ENCODE measurements around the gene PRPF4. TPM values are rescaled to one million over a fixed set of nuclear protein-coding genes. Genes with fewer than 3 reads are reported as not detected.
"Not testable (repeated sequence)": the region's sequence is repeated elsewhere in the genome, so short reads cannot be mapped to it uniquely, and the experiment has no call there.

PRPF4 gene
- total RNA-seq, 2 donors from 2014 or later: 33.9 to 47.8 TPM

DNA sequence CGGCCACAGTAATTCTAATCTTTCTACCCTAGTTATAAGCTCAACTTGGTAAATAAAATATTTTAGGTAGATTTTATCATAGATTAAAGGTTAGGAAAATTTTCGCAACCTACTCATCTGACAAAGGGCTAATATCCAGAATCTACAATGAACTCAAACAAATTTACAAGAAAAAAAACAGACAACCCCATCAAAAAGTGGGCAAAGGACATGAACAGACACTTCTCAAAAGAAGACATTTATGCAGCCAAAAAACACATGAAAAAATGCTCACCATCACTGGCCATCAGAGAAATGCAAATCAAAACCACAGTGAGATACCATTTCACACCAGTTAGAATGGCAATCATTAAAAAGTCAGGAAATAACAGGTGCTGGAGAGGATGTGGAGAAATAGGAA, 25.8 kb upstream of the PRPF4 start:
- DNase-seq (ENCODE audit: low spot score); ATAC-seq; H3K27me3 Mint-ChIP-seq; H3K4me3 Mint-ChIP-seq; H3K27ac Mint-ChIP-seq; H3K4me1 Mint-ChIP-seq (ENCODE audit: low read depth in 2 of 2); H3K9me3 Mint-ChIP-seq; H3K36me3 Mint-ChIP-seq: not testable (repeated sequence)

DNA sequence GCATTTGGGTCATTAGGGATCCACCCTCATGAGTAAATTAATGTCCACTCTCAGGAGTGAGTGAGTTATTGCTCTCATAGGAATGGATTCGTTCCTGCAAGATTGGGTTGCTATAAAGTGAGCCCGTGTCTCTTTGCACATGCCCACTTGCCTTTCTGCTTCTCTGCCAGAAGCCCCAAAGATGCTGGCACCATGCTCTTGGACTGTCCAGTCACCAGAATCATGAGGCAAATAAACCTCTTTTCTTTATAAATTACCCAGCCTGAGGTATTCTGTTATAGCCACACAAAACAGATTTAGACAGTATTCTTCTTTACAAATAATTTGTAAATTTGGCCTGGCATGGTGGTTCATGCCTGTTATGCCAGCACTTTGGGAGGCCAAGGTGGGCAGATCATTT, 24.7 kb upstream of the PRPF4 start:
- Mint-ChIP-seq H3K27ac (no peak overlapping the region), H3K27me3 (no peaks in the 10 kb centered on the region), H3K9me3 (no peaks in the 10 kb centered on the region), H3K4me3 (no peak overlapping the region), H3K36me3 (no peaks in the 10 kb centered on the region), H3K4me1 (ENCODE audit: low read depth in 2 of 2) (peaks cover 0 to 2% of the 10 kb centered on the region in 2 donors)
- ATAC-seq (no peak), DNase-seq (ENCODE audit: low spot score) (no peak)

DNA sequence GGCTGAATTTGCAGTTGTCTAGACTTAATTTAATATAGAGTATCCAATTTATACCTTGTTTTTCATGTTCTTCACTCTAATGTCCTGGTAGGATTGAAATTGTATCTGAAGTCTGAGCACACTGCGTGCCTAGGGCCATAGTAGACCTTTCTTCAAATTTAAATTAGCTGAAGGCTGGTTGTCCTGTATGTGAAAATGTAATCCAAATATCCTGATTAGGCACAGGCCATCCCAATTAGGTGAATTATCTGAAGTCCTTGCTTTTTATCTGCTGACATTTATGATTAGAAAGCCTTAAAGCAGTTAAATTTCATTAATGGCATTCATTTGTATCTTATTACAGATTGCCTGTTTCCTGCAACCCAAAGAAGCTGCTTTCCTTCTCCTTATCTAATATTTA, 20.5 kb upstream of the PRPF4 start:
- Mint-ChIP-seq H3K4me3 (no peak overlapping the region), H3K9me3 (no peaks in the 10 kb centered on the region), H3K27ac (no peak overlapping the region), H3K4me1 (ENCODE audit: low read depth in 2 of 2) (no peaks in the 10 kb centered on the region), H3K27me3 (no peaks in the 10 kb centered on the region), H3K36me3 (peaks cover 4% of the 10 kb centered on the region)
- DNase-seq (ENCODE audit: low spot score) (no peak), ATAC-seq (no peak)

DNA sequence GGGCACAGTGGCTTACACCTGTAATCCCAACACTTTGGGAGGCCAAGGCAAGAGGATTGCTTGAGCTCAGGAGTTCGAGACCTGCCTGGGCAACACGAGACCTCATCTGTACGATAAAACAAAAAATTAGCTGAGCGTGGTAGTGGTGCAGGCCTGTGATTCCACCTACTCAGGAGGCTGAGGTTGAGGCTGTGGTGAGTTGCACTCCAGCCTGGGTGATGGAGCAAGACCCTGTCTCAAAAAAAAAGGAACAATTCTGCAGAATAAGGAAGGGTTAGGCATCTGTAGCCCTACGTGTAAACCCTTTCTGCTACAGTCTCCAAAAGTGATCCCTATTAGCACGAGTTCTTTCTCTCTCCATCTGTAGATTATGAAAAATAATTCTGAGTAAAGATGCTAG, 20.0 kb upstream of the PRPF4 start:
- H3K36me3 Mint-ChIP-seq: peaks cover 8% of the 10 kb centered on the region
- no peaks in the 10 kb centered on the region for H3K9me3 Mint-ChIP-seq
- no peak for DNase-seq (ENCODE audit: low spot score)
- ATAC-seq: no peak
- no peaks in the 10 kb centered on the region for H3K27me3 Mint-ChIP-seq
- no peaks in the 10 kb centered on the region for H3K4me1 Mint-ChIP-seq (ENCODE audit: low read depth in 2 of 2)
- no peak overlapping the region for H3K27ac Mint-ChIP-seq
- no peak overlapping the region for H3K4me3 Mint-ChIP-seq

DNA sequence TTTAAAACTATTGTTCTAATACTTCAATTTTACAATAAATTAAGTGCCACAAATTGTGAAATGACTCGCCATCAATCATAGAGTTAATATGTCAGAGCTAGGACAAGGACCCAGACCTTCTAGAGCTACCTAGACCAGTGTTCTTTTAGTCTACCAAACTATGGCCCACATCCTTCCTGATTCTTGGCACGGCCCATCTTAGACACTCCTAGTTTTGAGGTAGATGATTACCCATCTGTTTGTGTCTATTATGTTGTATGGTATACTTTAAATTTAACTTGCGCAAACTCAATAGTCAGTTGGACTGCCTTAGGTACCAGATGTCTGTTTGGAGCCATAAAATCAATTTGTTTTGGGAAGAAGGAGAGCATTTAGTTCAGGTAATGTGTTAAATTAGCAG, 17.6 kb upstream of the PRPF4 start:
- Mint-ChIP-seq H3K9me3 (no peaks in the 10 kb centered on the region), H3K36me3 (peaks cover 13% of the 10 kb centered on the region), H3K4me1 (ENCODE audit: low read depth in 2 of 2) (no peaks in the 10 kb centered on the region), H3K27ac (no peak overlapping the region), H3K27me3 (no peaks in the 10 kb centered on the region), H3K4me3 (no peak overlapping the region)
- ATAC-seq: no peak
- no peak for DNase-seq (ENCODE audit: low spot score)

DNA sequence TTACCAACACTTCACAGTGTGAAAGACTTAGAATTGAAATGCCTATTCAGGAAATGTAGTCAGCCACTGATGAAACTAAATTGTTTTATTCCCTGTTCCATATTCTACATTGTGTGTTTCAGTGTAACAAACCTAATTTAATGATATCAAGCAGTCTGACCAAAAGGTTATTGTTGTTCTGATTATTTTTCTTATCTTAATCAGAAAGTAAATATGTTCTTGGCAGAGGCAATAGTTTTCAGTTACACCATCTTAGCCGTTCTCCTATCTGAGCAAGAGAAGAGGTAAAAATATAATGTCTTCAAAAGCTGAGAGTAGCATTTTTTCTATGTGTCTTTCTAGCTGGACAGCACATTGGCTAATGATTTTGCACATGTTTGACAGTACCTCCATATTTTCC, 17.2 kb upstream of the PRPF4 start:
- DNase-seq (ENCODE audit: low spot score) (no peak), ATAC-seq (no peak)
- Mint-ChIP-seq H3K27me3 (no peaks in the 10 kb centered on the region), H3K36me3 (peaks cover 13% of the 10 kb centered on the region), H3K4me3 (no peak overlapping the region), H3K9me3 (no peaks in the 10 kb centered on the region), H3K27ac (no peak overlapping the region), H3K4me1 (ENCODE audit: low read depth in 2 of 2) (no peaks in the 10 kb centered on the region)

DNA sequence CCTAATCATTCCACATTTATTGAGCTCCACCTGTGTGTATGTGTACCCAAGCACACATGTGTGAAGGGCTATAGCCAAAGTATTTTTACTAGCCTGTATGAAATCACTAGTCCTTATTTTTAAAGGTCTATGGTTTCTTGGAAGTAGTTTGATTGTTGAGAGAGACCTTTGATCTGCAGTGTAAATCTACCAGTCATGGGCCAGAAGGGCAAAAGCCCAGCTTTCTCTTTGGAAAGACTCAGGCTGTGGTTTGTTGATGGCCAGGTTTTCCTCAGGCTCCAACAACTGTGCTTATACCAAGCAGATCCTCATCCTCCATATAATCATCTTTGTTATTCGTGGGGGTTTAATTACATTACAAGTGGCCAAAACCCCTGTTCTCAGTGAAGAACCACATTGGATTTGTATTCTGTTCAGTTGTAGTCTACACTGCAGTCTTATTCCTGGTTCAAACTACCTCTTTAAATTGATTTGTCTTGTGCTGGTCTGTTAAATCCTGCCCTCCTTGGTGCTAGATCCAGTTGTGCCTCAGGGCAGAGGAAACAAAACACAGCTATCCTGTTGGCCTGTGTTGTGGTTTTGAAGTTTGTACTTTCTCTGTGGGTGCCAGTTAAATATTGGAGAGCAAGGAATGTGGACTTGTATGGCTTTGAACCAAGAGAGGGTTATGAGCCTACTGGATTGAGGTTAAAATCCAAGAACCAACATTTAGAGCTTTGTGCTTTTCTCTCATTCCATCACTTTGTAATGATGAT, 13.4 kb upstream of the PRPF4 start:
- no peaks in the 10 kb centered on the region for H3K4me1 Mint-ChIP-seq (ENCODE audit: low read depth in 2 of 2)
- no peak overlapping the region for H3K4me3 Mint-ChIP-seq
- no peak overlapping the region for H3K27ac Mint-ChIP-seq
- H3K36me3 Mint-ChIP-seq: peaks cover 13% of the 10 kb centered on the region
- no peaks in the 10 kb centered on the region for H3K9me3 Mint-ChIP-seq
- no peak for DNase-seq (ENCODE audit: low spot score)
- no peaks in the 10 kb centered on the region for H3K27me3 Mint-ChIP-seq
- no peak for ATAC-seq

DNA sequence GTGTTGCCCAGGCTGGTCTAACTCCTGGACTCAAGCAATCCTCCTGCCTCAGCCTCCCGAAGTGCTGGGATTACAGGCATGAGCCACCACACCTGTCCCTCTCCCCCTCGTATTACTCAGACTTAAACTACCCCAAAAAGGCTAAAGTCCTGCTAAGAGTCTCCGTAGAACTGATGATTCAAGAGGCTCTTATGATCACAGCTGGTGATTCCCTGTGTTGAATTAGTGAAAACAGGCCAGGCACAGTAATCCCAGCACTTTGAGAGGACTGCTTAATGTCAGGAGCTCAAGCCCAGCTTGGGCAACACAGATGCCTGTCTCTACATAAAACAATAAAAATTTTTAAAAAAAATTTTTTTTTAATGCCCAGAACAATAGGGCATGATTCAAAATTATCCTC, 9.3 kb upstream of the PRPF4 start:
- no peaks in the 10 kb centered on the region for H3K27me3 Mint-ChIP-seq
- H3K4me3 Mint-ChIP-seq: no peak overlapping the region
- ATAC-seq (no peak), DNase-seq (ENCODE audit: low spot score) (no peak)
- peaks cover 12% of the 10 kb centered on the region in 2 donors for H3K4me1 Mint-ChIP-seq (ENCODE audit: low read depth in 2 of 2)
- peaks cover 21% of the 10 kb centered on the region for H3K36me3 Mint-ChIP-seq
- no peak overlapping the region for H3K27ac Mint-ChIP-seq
- no peaks in the 10 kb centered on the region for H3K9me3 Mint-ChIP-seq

DNA sequence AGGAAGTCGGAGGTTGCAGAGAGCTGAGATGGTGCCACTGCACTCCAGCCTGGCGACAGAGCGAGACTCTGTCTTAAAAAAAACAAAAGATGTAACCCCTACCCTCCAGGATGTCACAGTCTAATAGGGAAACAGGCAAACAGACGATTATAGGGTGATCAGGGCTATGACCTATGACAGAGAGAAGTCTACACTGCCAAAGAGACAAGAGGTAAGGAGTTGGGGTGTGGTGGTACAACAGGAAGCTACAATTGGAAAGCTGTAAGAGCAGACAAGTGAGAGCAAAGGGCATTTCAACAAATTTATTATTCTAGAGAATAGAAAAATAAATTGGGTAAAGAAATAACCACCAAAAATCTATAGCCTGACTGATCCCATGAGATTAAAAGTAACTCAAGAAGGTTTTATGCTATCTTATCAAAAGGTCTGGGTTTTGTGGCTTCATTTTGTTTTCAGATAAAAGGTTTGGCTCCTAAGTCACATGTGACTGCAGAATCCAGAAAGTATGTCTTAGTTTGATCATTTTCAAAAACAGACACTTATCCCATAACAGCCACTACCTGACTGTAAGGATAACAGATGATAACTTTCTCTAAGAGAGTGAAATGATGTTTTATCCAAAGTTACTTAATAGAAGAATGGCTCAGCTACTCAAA, 7.4 kb upstream of the PRPF4 start:
- ATAC-seq (no peak), DNase-seq (ENCODE audit: low spot score) (no peak)
- no peaks in the 10 kb centered on the region for H3K9me3 Mint-ChIP-seq
- peaks cover 21% of the 10 kb centered on the region for H3K36me3 Mint-ChIP-seq
- H3K27ac Mint-ChIP-seq: no peak overlapping the region
- H3K27me3 Mint-ChIP-seq: no peaks in the 10 kb centered on the region
- H3K4me3 Mint-ChIP-seq: no peak overlapping the region
- H3K4me1 Mint-ChIP-seq (ENCODE audit: low read depth in 2 of 2): peaks cover 12% of the 10 kb centered on the region in 2 donors

DNA sequence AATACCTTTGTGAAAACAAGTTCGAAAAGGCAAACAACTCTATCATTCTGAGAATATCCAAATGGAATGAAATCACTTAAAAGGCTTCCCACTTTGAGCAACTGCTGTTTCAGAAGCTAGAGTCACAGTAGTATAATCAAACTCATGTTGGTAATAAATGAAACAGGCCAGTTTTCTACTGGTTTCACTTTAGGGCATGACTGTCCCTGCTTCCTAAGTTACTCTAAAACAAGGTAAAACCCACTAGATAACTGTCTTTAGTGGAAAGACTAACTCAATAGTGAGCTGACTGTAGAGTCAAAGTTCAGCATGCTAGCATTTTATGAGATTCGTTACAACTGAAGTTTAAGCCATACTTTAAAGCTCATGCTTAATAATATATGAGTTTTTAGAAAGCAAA, 6.1 kb upstream of the PRPF4 start:
- Mint-ChIP-seq H3K27ac (peak overlapping the region in 1 of 2 donors; percentile 6), H3K9me3 (no peaks in the 10 kb centered on the region), H3K36me3 (peaks cover 25% of the 10 kb centered on the region), H3K4me3 (no peak overlapping the region), H3K27me3 (no peaks in the 10 kb centered on the region), H3K4me1 (ENCODE audit: low read depth in 2 of 2) (peaks cover 12 to 20% of the 10 kb centered on the region in 2 donors)
- no peak for ATAC-seq
- no peak for DNase-seq (ENCODE audit: low spot score)

DNA sequence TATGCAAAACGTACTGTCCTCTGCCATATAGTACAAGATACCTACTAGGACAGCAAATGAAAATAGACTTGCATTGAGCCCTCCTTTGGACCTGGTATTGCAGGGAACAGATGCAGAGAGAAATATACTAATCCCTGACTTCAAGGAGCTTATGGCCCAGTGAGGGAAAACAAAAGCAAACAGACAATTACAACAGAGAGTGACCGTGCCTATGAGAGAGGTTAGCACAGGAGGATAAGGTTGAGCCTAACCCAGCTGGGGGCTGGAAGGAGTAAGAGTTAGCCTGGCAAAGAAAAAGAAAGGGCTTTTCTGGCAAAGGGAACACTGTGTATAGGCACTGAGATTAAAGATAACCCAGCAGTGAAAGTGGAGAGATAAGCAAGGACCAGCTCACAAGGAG, 5.6 kb upstream of the PRPF4 start:
- H3K4me3 Mint-ChIP-seq: no peak overlapping the region
- H3K4me1 Mint-ChIP-seq (ENCODE audit: low read depth in 2 of 2): peaks cover 12 to 20% of the 10 kb centered on the region in 2 donors
- no peaks in the 10 kb centered on the region for H3K27me3 Mint-ChIP-seq
- H3K36me3 Mint-ChIP-seq: peaks cover 25% of the 10 kb centered on the region
- H3K27ac Mint-ChIP-seq: peak overlapping the region in 1 of 2 donors; percentile 6
- no peak for DNase-seq (ENCODE audit: low spot score)
- ATAC-seq: no peak
- H3K9me3 Mint-ChIP-seq: no peaks in the 10 kb centered on the region

DNA sequence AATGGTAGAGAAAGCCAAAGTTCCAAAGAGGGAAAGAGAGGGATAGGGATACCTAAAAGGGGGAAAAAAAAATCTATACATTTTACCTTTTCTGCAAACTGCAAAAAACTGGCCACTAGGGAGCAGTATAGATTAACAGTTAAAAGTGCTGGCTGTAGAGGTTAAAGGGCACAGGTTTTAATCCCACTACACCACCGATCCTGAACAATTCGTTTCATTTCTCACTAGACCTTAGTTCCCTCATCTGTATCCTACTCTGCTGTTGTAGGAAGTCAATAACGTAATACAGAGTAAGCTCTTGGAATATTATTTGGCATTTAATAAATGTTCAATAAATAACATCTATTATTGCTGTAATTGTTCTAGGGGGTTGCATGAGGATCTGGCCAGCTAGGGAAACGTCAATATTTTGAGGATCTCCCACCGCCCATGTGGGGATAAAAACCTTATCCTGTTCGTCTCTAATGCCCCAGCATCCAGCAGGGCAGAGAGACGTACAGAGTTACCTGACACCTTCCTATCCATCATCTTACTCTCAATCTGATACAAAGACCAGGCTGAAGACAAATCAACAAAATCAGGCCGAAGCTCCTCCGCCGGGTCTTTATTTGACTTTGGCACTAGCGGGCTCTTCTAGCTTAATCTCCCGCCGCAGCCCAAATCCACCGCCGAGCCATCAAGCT, 843 bp upstream of the PRPF4 start:
- Mint-ChIP-seq H3K36me3 (peaks cover 29% of the 10 kb centered on the region), H3K4me3 (no peak overlapping the region), H3K9me3 (no peaks in the 10 kb centered on the region), H3K27me3 (no peaks in the 10 kb centered on the region), H3K27ac (no peak overlapping the region), H3K4me1 (ENCODE audit: low read depth in 2 of 2) (peaks cover 16 to 23% of the 10 kb centered on the region in 2 donors)
- DNase-seq (ENCODE audit: low spot score) (peak; percentile 69), ATAC-seq (peak; percentile 1 to 2)

DNA sequence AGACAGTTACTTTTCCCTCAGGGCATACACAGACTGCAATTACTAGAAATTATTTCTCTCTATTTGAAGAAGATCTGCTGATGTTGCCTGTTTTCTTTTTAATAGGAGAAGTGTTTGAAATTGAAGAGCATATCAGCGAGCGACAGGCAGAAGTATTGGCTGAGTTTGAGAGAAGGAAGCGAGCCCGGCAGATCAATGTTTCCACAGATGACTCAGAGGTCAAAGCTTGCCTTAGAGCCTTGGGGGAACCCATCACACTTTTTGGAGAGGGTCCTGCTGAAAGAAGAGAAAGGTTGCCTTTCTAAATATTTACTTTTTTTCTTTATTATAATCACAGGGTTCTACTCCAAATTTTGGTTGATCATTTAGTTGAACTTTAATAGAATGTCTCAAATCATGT, 3.4 kb downstream of the PRPF4 start:
- Mint-ChIP-seq H3K4me1 (ENCODE audit: low read depth in 2 of 2) (peaks cover 16 to 23% of the 10 kb centered on the region in 2 donors), H3K4me3 (no peak overlapping the region), H3K27me3 (no peaks in the 10 kb centered on the region), H3K27ac (peak overlapping the region in 1 of 2 donors; percentile 25), H3K36me3 (peaks cover 44% of the 10 kb centered on the region), H3K9me3 (no peaks in the 10 kb centered on the region)
- ATAC-seq (no peak), DNase-seq (ENCODE audit: low spot score) (no peak)

DNA sequence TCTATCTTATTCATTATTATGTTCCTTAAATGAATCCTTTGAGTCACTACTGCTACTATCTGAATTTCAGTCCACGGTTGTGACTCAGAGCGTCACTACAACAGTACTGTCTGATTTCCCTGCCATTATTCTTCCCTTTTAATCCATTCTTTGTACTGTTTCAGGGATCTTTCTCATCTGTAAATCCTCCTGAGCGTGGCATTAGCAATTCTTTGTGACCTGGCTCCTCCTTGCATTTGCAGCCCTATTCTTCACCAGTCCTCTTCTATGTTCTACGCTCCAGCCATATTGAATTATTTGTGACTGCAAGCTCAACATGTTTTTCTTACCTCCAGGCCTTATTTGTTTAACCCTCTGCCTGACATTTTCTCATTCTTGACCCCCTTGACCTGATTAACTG, 5.9 kb downstream of the PRPF4 start:
- Mint-ChIP-seq H3K4me1 (ENCODE audit: low read depth in 2 of 2) (peaks cover 12 to 23% of the 10 kb centered on the region in 2 donors), H3K36me3 (peaks cover 56% of the 10 kb centered on the region), H3K9me3 (no peaks in the 10 kb centered on the region), H3K4me3 (no peak overlapping the region), H3K27ac (no peak overlapping the region), H3K27me3 (no peaks in the 10 kb centered on the region)
- no peak for ATAC-seq
- no peak for DNase-seq (ENCODE audit: low spot score)
